ENCODE measurements around the gene DLGAP1. TPM values are rescaled to one million over a fixed set of nuclear protein-coding genes. Genes with fewer than 3 reads are reported as not detected.

The DLGAP1 gene
- total RNA-seq, 2 experiments from 2014 or later: 0.31 to 0.36 TPM

- Histone ChIP-seq H3K27ac (ENCODE audit: low read depth in 1 of 2, low read length in 2 of 2) (no peak overlapping the region), H3K36me3 (ENCODE audit: insufficient read depth, low read length) (no peaks in the 10 kb centered on the region), H3K9me3 (ENCODE audit: control insufficient read depth in 1 of 2, insufficient read depth in 1 of 2, low read length in 2 of 2) (peaks cover 0 to 7% of the 10 kb centered on the region in 2 experiments), H3K4me3 (ENCODE audit: low read length) (no peak overlapping the region), H3K27me3 (ENCODE audit: control insufficient read depth in 1 of 2, insufficient read depth in 2 of 2, low read length in 2 of 2) (no peaks in the 10 kb centered on the region), H3K4me1 (ENCODE audit: insufficient read depth, low read length) (no peaks in the 10 kb centered on the region)
- no peaks in the 10 kb centered on the region for H3K4me1 Mint-ChIP-seq (ENCODE audit: low read depth)
- no peaks in the 10 kb centered on the region for H3K9me3 Mint-ChIP-seq
- no peak overlapping the region for H3K27ac Mint-ChIP-seq
- ChIA-PET POLR2A (no interaction called here), CTCF (no interaction called here)
- no peak for TF ChIP-seq CTCF (IDR thresholded peaks at IDR 0.05)
- intact Hi-C loops (cut with DNase I, micrococcal nuclease): no loop called here
- no peaks in the 10 kb centered on the region for H3K36me3 Mint-ChIP-seq (ENCODE audit: low read depth)
- no peak for ATAC-seq (ENCODE audit: poor library complexity)
- H3K27me3 Mint-ChIP-seq: no peaks in the 10 kb centered on the region
- no peak for DNase-seq
- H3K4me3 Mint-ChIP-seq: no peak overlapping the region
Measured at GRCh38 chr18:4242431-4243161, 212.5 kb downstream of the DLGAP1 start.

- Mint-ChIP-seq H3K27ac (no peak overlapping the region), H3K9me3 (no peaks in the 10 kb centered on the region), H3K4me3 (no peak overlapping the region), H3K4me1 (ENCODE audit: low read depth) (no peaks in the 10 kb centered on the region), H3K27me3 (no peaks in the 10 kb centered on the region), H3K36me3 (ENCODE audit: low read depth) (no peaks in the 10 kb centered on the region)
- Histone ChIP-seq H3K27ac (ENCODE audit: low read depth in 1 of 2, low read length in 2 of 2) (no peak overlapping the region), H3K4me1 (ENCODE audit: insufficient read depth, low read length) (no peaks in the 10 kb centered on the region), H3K36me3 (ENCODE audit: insufficient read depth, low read length) (no peaks in the 10 kb centered on the region), H3K27me3 (ENCODE audit: control insufficient read depth in 1 of 2, insufficient read depth in 2 of 2, low read length in 2 of 2) (no peaks in the 10 kb centered on the region), H3K4me3 (ENCODE audit: low read length) (no peak overlapping the region), H3K9me3 (ENCODE audit: control insufficient read depth in 1 of 2, insufficient read depth in 1 of 2, low read length in 2 of 2) (peaks cover 0 to 3% of the 10 kb centered on the region in 2 experiments)
- intact Hi-C loops (cut with DNase I, micrococcal nuclease): no loop called here
- POLR2A ChIA-PET: no interaction called here
- ATAC-seq (ENCODE audit: poor library complexity) (no peak), DNase-seq (no peak)
- CTCF ChIA-PET: no interaction called here
- no peak for TF ChIP-seq CTCF (IDR thresholded peaks at IDR 0.05)
Measured at GRCh38 chr18:4241090-4241617, 214.0 kb downstream of the DLGAP1 start.

- no peak overlapping the region for H3K27ac ChIP-seq (ENCODE audit: low read depth in 1 of 2, low read length in 2 of 2)
- no peak overlapping the region for H3K4me3 ChIP-seq (ENCODE audit: low read length)
- no peaks in the 10 kb centered on the region for H3K27me3 ChIP-seq (ENCODE audit: control insufficient read depth in 1 of 2, insufficient read depth in 2 of 2, low read length in 2 of 2)
- intact Hi-C loops (cut with DNase I, micrococcal nuclease): no loop called here
- Mint-ChIP-seq H3K4me1 (ENCODE audit: low read depth) (no peaks in the 10 kb centered on the region), H3K27me3 (no peaks in the 10 kb centered on the region), H3K9me3 (no peaks in the 10 kb centered on the region), H3K27ac (no peak overlapping the region), H3K4me3 (no peak overlapping the region), H3K36me3 (ENCODE audit: low read depth) (no peaks in the 10 kb centered on the region)
- no peaks in the 10 kb centered on the region for H3K4me1 ChIP-seq (ENCODE audit: insufficient read depth, low read length)
- TF ChIP-seq CTCF (IDR thresholded peaks at IDR 0.05): no peak
- ATAC-seq (ENCODE audit: poor library complexity) (no peak), DNase-seq (no peak)
- ChIA-PET CTCF (no interaction called here), POLR2A (no interaction called here)
- peaks cover 0 to 3% of the 10 kb centered on the region in 2 experiments for H3K9me3 ChIP-seq (ENCODE audit: control insufficient read depth in 1 of 2, insufficient read depth in 1 of 2, low read length in 2 of 2)
- no peaks in the 10 kb centered on the region for H3K36me3 ChIP-seq (ENCODE audit: insufficient read depth, low read length)
Measured at GRCh38 chr18:4238966-4239365, 216.1 kb downstream of the DLGAP1 start.

Measured in CD4-positive, alpha-beta T cell (primary cell).